Activated naive CD8-positive, alpha-beta T cell treated with anti-CD3 and anti-CD28 coated beads for 36 hours (primary cell): ENCODE measurements around the gene UNC5A. TPM values are rescaled to one million over a fixed set of nuclear protein-coding genes. Genes with fewer than 3 reads are reported as not detected.

Source experiments
- DNase-seq: peaks from one replicate; pipeline ENCODE4 v3.0.0; 2021
- H3K27ac Mint-ChIP-seq: one replicate; pipeline ENCODE4 v1.8.0; 2022; ENCODE audit warnings: mild to moderate bottlenecking, moderate library complexity, mixed read lengths
- H3K27me3 Mint-ChIP-seq: one replicate; pipeline ENCODE4 v1.8.0; 2022; ENCODE audit warnings: mild to moderate bottlenecking, mixed read lengths
- H3K36me3 Mint-ChIP-seq: one replicate; pipeline ENCODE4 v1.8.0; 2021; ENCODE audit warnings: mild to moderate bottlenecking, mixed read lengths
- H3K4me1 Mint-ChIP-seq: one replicate; pipeline ENCODE4 v1.8.0; 2021; ENCODE audit warnings: mixed read lengths
- H3K4me3 Mint-ChIP-seq: one replicate; pipeline ENCODE4 v1.8.0; 2022; ENCODE audit warnings: mild to moderate bottlenecking, moderate library complexity, mixed read lengths
- H3K9me3 Mint-ChIP-seq: one replicate; pipeline ENCODE4 v1.8.0; 2022; ENCODE audit warnings: mixed read lengths
- total RNA-seq, 2 experiments: library from RNA; stranded (reverse); gene quantifications; one replicate each; pipeline ENCODE4 v1.2.3, GENCODE V29; 2021

Gene UNC5A
- total RNA-seq, 2 experiments from 2014 or later, result not detected

DNA sequence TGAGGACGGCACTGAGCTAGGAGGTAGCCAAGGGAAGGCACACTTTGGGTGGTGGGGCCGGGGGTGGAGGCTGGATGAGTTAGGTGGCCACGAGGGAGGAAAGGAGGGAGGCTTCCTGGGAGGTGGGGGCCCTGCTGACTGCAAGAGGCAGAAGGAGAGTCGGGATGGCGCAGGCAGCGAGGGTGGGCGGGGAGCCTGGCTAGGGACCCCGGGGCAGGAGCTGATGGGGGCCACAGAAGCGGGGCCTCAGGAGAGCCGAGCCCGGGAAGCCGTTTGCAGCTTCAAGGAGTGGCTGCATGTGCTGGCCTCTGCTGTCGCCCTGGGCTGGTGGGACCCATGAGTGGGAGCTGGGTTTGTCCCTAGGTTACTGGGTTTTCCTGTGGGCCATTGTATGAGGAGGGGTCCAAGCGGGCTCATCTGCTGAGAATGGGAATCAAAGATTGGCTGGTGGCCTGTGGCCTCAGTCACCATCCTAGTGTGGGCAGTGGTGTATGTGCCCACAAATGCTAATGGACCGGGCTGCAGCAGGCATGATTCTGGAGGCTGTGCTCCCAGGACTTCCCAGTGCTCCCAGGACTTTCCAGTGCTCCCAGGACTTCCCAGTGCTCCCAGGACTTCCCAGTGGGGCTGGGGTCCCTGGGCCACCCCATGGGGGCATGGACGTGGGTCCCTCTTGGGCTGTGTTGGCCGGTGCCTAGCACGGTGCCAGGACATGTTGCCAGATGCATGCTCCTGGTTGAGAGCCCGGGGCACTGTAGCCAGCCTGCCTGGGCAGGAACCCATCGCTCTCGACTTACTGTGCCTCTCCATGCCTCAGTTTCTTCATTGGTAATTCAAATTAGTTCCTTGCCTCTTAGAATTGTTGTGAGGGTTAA is 40.2 kb downstream of the UNC5A start:
- H3K4me1 Mint-ChIP-seq, result no peaks in the 10 kb centered on the region
- peaks cover 34% of the 10 kb centered on the region for H3K27me3 Mint-ChIP-seq
- no peaks in the 10 kb centered on the region for H3K9me3 Mint-ChIP-seq
- no peak overlapping the region for H3K27ac Mint-ChIP-seq
- no peak for DNase-seq
- H3K4me3 Mint-ChIP-seq, result no peak overlapping the region
- H3K36me3 Mint-ChIP-seq, result no peaks in the 10 kb centered on the region

DNA sequence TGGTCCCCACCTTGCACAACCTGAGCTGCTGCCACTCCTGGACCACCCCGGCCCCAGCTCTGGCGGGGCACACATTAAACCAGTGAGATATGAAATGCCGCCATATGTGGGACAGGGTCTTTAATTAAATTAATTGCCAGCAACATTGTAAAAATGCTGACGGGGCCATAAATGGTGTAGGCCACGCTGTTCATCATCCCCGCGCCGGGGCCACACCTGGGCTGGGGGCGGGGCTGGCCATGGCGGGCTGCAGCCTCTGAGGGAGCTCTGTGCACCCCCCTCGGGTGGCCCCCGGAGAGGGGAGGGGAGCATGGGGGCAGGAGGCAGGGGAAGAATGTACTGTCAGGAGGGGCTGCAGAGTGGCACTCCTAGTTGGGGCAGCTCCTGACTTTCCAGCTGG is 41.0 kb downstream of the UNC5A start:
- Mint-ChIP-seq H3K4me1 (no peaks in the 10 kb centered on the region), H3K27ac (no peak overlapping the region), H3K27me3 (peaks cover 27% of the 10 kb centered on the region), H3K9me3 (no peaks in the 10 kb centered on the region), H3K36me3 (no peaks in the 10 kb centered on the region), H3K4me3 (no peak overlapping the region)
- DNase-seq, result no peak

GRCh38 chr5:176851871-176852658 is 41.7 kb downstream of the UNC5A start:
- no peak for DNase-seq
- no peak overlapping the region for H3K4me3 Mint-ChIP-seq
- H3K36me3 Mint-ChIP-seq, result no peaks in the 10 kb centered on the region
- H3K27me3 Mint-ChIP-seq, result peaks cover 29% of the 10 kb centered on the region
- H3K27ac Mint-ChIP-seq, result no peak overlapping the region
- H3K4me1 Mint-ChIP-seq, result no peaks in the 10 kb centered on the region
- no peaks in the 10 kb centered on the region for H3K9me3 Mint-ChIP-seq

GRCh38 chr5:176853151-176853778 is 42.9 kb downstream of the UNC5A start:
- no peaks in the 10 kb centered on the region for H3K9me3 Mint-ChIP-seq
- no peaks in the 10 kb centered on the region for H3K36me3 Mint-ChIP-seq
- H3K4me1 Mint-ChIP-seq, result no peaks in the 10 kb centered on the region
- no peak overlapping the region for H3K4me3 Mint-ChIP-seq
- peaks cover 25% of the 10 kb centered on the region for H3K27me3 Mint-ChIP-seq
- H3K27ac Mint-ChIP-seq, result no peak overlapping the region
- no peak for DNase-seq

- Mint-ChIP-seq H3K4me1 (no peaks in the 10 kb centered on the region), H3K36me3 (no peaks in the 10 kb centered on the region), H3K27me3 (peaks cover 29% of the 10 kb centered on the region), H3K9me3 (no peaks in the 10 kb centered on the region), H3K4me3 (no peak overlapping the region), H3K27ac (no peak overlapping the region)
- DNase-seq, result no peak
These were observed 43.8 kb downstream of the UNC5A start for GRCh38 chr5:176854164-176854563.

GRCh38 chr5:176855598-176855997 is 45.2 kb downstream of the UNC5A start:
- DNase-seq, result no peak
- Mint-ChIP-seq H3K4me1 (no peaks in the 10 kb centered on the region), H3K4me3 (no peak overlapping the region), H3K36me3 (no peaks in the 10 kb centered on the region), H3K27me3 (peaks cover 28% of the 10 kb centered on the region), H3K27ac (no peak overlapping the region), H3K9me3 (no peaks in the 10 kb centered on the region)

DNA sequence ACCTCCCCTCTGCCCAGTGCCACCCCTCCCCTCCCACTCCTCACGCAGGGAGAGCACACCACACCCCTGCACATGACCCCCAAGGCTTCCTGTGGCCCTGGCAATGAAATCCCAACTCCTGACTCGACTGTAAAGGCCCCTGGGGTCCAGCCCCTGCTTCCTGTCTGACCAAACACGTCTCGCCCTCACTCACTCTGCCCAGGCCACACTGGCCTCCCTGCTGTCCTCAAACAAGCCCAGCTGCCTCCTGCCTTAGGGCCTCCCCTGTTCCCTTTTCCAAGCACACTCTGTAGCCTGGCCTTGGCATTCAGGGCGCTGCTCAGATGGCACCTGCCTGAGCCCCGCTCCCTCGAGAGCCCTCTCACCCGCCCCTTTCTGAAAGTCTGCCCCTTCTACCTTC is 46.4 kb downstream of the UNC5A start:
- no peaks in the 10 kb centered on the region for H3K9me3 Mint-ChIP-seq
- DNase-seq, result no peak
- no peak overlapping the region for H3K27ac Mint-ChIP-seq
- peaks cover 30% of the 10 kb centered on the region for H3K27me3 Mint-ChIP-seq
- no peaks in the 10 kb centered on the region for H3K36me3 Mint-ChIP-seq
- H3K4me3 Mint-ChIP-seq, result no peak overlapping the region
- no peaks in the 10 kb centered on the region for H3K4me1 Mint-ChIP-seq

GRCh38 chr5:176857216-176857893 is 47.0 kb downstream of the UNC5A start:
- Mint-ChIP-seq H3K9me3 (no peaks in the 10 kb centered on the region), H3K27me3 (peaks cover 35% of the 10 kb centered on the region), H3K27ac (no peak overlapping the region), H3K4me3 (no peak overlapping the region), H3K36me3 (no peaks in the 10 kb centered on the region), H3K4me1 (no peaks in the 10 kb centered on the region)
- no peak for DNase-seq

DNA sequence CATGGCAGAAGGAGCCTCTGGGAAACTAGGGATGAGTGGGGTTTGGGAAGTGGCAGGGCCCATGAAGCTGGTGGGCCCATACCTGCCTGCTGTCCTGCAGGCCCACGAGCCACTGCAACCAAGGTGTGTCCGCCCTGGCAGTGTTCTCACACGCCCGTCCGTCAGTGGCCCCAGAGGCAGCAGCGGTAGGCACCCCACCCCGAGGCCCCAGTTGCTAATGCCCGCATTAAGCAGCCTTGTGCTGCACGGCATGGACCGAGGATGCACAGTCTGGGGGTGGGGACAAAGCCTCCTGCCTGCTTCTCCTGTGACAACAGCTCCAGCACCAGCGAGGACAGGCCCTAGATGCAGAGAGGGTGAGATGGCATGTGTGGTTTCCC is 47.5 kb downstream of the UNC5A start:
- peaks cover 40% of the 10 kb centered on the region for H3K27me3 Mint-ChIP-seq
- H3K4me3 Mint-ChIP-seq, result no peak overlapping the region
- H3K4me1 Mint-ChIP-seq, result no peaks in the 10 kb centered on the region
- no peaks in the 10 kb centered on the region for H3K9me3 Mint-ChIP-seq
- no peaks in the 10 kb centered on the region for H3K36me3 Mint-ChIP-seq
- no peak overlapping the region for H3K27ac Mint-ChIP-seq
- DNase-seq, result no peak

DNA sequence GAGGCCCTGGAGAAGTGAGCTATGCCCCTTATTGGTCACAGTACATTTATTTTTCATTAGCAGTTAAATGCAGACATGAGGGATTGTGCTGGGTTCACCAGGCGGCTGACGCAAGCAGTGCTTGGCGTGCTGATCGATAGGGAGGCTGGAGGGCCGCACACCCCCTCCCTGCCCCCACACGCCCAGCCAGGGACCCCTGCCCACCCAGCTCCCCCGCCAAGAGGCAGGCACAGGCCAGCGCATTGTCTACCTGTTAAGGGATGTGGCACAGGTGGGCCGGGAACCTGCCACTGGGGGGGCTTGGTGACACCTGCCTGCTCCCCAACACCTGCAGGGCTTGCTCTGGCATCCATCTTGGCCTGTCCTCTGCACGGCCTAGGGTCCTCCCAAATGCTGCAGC is 49.6 kb downstream of the UNC5A start:
- H3K27me3 Mint-ChIP-seq, result peaks cover 56% of the 10 kb centered on the region
- H3K36me3 Mint-ChIP-seq, result no peaks in the 10 kb centered on the region
- peaks cover 2% of the 10 kb centered on the region for H3K4me1 Mint-ChIP-seq
- no peak for DNase-seq
- no peaks in the 10 kb centered on the region for H3K9me3 Mint-ChIP-seq
- no peak overlapping the region for H3K4me3 Mint-ChIP-seq
- no peak overlapping the region for H3K27ac Mint-ChIP-seq

DNA sequence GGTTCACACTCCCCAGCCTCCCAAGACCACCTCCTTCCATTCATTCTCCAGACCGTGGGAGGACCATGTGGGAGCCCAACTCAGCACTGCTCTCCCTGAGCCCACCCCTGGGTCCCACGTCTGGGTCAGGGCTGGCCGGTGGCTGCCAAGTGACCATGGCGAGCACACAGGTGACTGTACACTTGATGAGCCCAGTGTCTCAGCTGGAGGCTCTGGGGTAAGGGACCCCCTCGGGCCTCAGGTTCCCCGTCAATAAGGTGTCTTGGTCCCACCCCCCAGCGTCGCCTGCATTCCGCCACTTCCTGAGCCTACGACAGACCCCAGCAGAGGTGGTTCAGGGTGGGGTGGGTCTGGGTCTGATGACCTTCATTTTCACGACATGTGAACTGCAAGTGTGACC is 50.0 kb downstream of the UNC5A start:
- no peak overlapping the region for H3K4me3 Mint-ChIP-seq
- H3K27me3 Mint-ChIP-seq, result peaks cover 60% of the 10 kb centered on the region
- no peaks in the 10 kb centered on the region for H3K9me3 Mint-ChIP-seq
- peaks cover 2% of the 10 kb centered on the region for H3K4me1 Mint-ChIP-seq
- no peak for DNase-seq
- no peaks in the 10 kb centered on the region for H3K36me3 Mint-ChIP-seq
- H3K27ac Mint-ChIP-seq, result no peak overlapping the region

DNA sequence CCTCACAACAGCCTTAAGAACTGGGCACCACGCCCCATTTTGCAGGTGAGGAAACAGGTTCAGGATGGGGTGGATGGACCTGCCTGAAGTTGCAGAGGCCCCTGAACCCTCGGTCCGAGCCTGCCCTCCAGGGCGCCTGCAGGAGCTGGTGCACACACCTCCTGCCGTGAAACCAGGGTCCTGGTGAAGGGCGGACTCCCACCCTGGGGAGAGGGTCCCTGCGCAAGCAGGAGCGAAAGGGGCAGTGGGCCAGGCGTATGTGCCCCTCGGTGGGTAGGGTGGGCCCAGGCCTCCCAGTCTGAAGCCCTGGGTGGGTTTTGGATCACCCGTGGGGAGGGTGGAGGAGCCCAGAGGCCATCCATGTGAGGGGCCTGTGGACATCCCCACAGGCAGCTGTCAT is 50.9 kb downstream of the UNC5A start:
- H3K9me3 Mint-ChIP-seq, result no peaks in the 10 kb centered on the region
- DNase-seq, result no peak
- no peak overlapping the region for H3K27ac Mint-ChIP-seq
- H3K4me3 Mint-ChIP-seq, result no peak overlapping the region
- H3K4me1 Mint-ChIP-seq, result peaks cover 2% of the 10 kb centered on the region
- peaks cover 66% of the 10 kb centered on the region for H3K27me3 Mint-ChIP-seq
- H3K36me3 Mint-ChIP-seq, result no peaks in the 10 kb centered on the region

DNA sequence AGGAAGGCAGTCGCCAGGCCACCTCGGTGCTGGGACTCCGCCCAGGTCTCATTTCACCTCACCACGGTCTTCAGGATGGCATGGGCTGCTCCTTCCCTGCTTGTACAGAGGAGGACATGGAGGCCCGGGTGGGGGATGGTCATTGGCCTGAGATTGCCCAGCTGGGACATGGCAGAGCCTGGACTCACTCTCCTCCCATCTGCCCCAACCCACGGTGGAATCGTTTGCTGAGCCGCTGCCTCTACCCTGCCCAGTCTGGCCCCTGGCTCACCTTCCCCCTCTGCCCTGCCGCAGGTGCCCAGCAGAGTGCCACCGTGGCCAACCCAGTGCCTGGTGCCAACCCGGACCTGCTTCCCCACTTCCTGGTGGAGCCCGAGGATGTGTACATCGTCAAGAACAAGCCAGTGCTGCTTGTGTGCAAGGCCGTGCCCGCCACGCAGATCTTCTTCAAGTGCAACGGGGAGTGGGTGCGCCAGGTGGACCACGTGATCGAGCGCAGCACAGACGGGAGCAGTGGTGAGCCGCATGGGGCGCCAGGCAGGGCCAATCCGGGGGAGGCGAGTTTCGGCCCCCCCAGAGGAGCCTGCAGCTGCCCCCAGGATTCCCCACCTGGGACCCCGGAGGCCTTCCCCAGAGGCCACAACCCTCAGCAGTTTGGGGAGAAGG is 52.1 kb downstream of the UNC5A start:
- DNase-seq, result no peak
- Mint-ChIP-seq H3K4me1 (peaks cover 2% of the 10 kb centered on the region), H3K4me3 (no peak overlapping the region), H3K36me3 (no peaks in the 10 kb centered on the region), H3K27me3 (peaks cover 72% of the 10 kb centered on the region), H3K9me3 (no peaks in the 10 kb centered on the region), H3K27ac (no peak overlapping the region)

DNA sequence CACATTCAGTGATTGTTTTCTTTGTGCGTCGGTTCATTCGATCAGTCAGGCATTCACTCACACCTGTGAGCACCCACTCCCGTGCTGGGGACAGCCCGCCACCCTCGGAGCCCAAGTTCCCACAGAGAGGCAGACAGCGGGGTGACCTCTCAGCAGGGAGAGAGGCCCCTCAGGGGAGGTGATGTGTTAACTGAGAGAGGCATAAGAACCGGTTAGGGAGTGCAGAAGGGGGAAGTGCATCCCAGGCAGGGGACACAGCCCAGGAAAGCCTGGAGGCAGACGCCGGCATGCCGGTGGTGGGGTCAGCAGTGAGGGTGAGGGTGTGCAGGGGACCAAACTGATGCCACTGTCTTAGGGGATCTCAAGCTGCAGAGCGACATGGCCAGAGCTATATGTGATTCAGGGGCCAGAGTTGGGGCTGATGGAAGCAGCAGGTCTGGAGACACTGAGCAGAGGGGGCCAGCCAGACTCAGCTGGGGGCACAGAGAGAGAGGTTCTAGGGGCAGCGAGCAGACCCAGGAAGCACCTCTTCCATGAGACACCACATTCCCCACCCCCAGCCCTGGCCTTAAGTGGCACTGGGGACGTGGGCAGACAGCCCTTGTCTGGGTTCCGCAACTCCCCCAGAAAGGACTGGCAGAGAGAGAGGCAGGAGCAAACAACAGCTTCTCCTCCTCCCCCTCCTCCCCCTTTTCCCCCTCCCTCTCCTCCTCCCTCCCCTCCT is 52.8 kb downstream of the UNC5A start:
- Mint-ChIP-seq H3K9me3 (no peaks in the 10 kb centered on the region), H3K27ac (no peak overlapping the region), H3K4me1 (peaks cover 2% of the 10 kb centered on the region), H3K36me3 (no peaks in the 10 kb centered on the region), H3K27me3 (peaks cover 70% of the 10 kb centered on the region), H3K4me3 (no peak overlapping the region)
- no peak for DNase-seq
